NT2/D1 (cell line): Measurements from ENCODE around the gene USP40.

Experiments
- SUZ12 ChIP-seq: IDR thresholded peaks from 2 replicates; pipeline ENCODE4 v1.6.1; 2011; ENCODE audit not compliant: insufficient read length, insufficient read depth; ENCODE audit errors: extremely low read depth
- YY1 ChIP-seq: IDR thresholded peaks from 2 replicates; pipeline ENCODE4 v1.6.1; 2011; ENCODE audit not compliant: insufficient read length, insufficient read depth
- ZNF274 ChIP-seq: IDR thresholded peaks from 2 replicates; pipeline ENCODE4 v1.6.1; 2011; ENCODE audit warnings: mild to moderate bottlenecking, low read depth, low read length

DNA sequence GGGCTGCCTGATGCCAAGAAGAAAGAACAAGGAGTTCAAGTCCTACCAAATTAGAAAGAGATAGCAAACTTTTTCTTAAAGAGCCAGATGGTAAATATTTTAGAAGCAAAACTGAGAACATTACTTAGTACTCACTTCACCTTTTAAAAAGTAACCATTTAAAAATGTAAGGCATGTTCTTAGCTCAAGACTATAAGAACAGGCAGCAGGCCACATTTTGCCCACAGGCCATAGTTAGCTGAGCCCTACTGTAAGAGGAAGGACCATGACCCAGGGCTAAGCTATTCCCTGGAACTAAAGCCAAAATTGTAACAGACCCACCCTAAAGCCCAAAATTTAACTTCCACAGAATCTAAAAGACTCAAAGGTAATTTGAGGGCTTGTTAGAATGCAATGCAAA is 31.3 kb downstream of the USP40 start:
- TF ChIP-seq YY1 (no peak), SUZ12 (no peak), ZNF274 (no peak)
